Measurements from ENCODE around the gene TMEM169. TPM values are rescaled to one million over a fixed set of nuclear protein-coding genes. Genes with fewer than 3 reads are reported as not detected.

The TMEM169 gene
- total and polyA plus RNA-seq, 2 donors (not counting 1 experiment from before 2014, with no cell fraction given) = 0.28 to 0.84 TPM

- H3K4me3 ChIP-seq (ENCODE audit: control extremely low read depth in 1 of 5, extremely low read depth in 1 of 5, insufficient read depth in 1 of 5, low read depth in 2 of 5, low read length in 4 of 5) = no peak overlapping the region
- no peaks in the 10 kb centered on the region for H3K9me3 Mint-ChIP-seq (ENCODE audit: insufficient read depth)
- no peaks in the 10 kb centered on the region for H3K27me3 Mint-ChIP-seq
- intact Hi-C loops (cut with micrococcal nuclease) = no loop called here
- 97% methylated on average over 8 of the region's 12 CpGs for WGBS (ENCODE audit: insufficient coverage)
- H2AFZ ChIP-seq (ENCODE audit: insufficient read depth, low read depth, low read length, poor library complexity, severe bottlenecking) = no peak overlapping the region
- ChIA-PET POLR2A (interaction anchor here (0.6 kb wide), 2 partner anchors 9 to 101 kb away, joined by 5 read pairs; no protein-coding TSS in a partner anchor), CTCF (no interaction called here)
- TF ChIP-seq EZH2 (IDR thresholded peaks at IDR 0.05; ENCODE audit: borderline replicate concordance, insufficient read depth, low read depth, low read length, poor library complexity, severe bottlenecking) = no peak
- TF ChIP-seq CTCF (IDR thresholded peaks at IDR 0.05) = no peak
- no peaks in the 10 kb centered on the region for H3K27me3 ChIP-seq (replicated peaks in 1 of 4; ENCODE audit: control extremely low read depth in 1 of 4, control insufficient read depth in 3 of 4, insufficient read depth in 4 of 4, low read length in 3 of 4)
- H3K9ac ChIP-seq (ENCODE audit: low read length) = no peak overlapping the region
- H3K4me1 Mint-ChIP-seq = peaks cover 7% of the 10 kb centered on the region
- H3K4me1 ChIP-seq (ENCODE audit: control insufficient read depth in 2 of 2, insufficient read depth in 2 of 2, low read length in 2 of 2) = no peaks in the 10 kb centered on the region
- no peak overlapping the region for H3K27ac ChIP-seq (ENCODE audit: low read length in 2 of 2)
- H4K20me1 ChIP-seq (ENCODE audit: control insufficient read depth, insufficient read depth, low read length, poor library complexity, severe bottlenecking) = peaks cover 3% of the 10 kb centered on the region
- H3K4me3 Mint-ChIP-seq = no peak overlapping the region
- no peak overlapping the region for H3K27ac Mint-ChIP-seq
- no peak for DNase-seq
- no peak for ATAC-seq (ENCODE audit: low read depth)
- H3K36me3 ChIP-seq (replicated peaks in 1 of 2; ENCODE audit: control extremely low read depth in 1 of 2, control insufficient read depth in 1 of 2, extremely low read depth in 1 of 2, insufficient read depth in 2 of 2, low read length in 1 of 2) = peaks cover 0 to 6% of the 10 kb centered on the region in 2 experiments
- H3K4me2 ChIP-seq (replicated peaks; ENCODE audit: low read depth, low read length, poor library complexity, severe bottlenecking) = no peak overlapping the region
- peaks cover 0 to 4% (median 0%) of the 10 kb centered on the region in 3 donors for H3K9me3 ChIP-seq (ENCODE audit: control extremely low read depth in 1 of 3, control insufficient read depth in 2 of 3, insufficient read depth in 1 of 3, low read length in 2 of 3)
- H3K79me2 ChIP-seq (ENCODE audit: control insufficient read depth, insufficient read depth, low read length) = peaks cover 10% of the 10 kb centered on the region
Observed at GRCh38 chr2:216071111-216071851, 10.4 kb upstream of the TMEM169 start.

GRCh38 chr2:216072473-216072872 lies 9.2 kb upstream of the TMEM169 start:
- DNase-seq (no peak), ATAC-seq (ENCODE audit: low read depth) (no peak)
- intact Hi-C loops (cut with micrococcal nuclease) = no loop called here
- CTCF ChIA-PET = no interaction called here
- Mint-ChIP-seq H3K27ac (no peak overlapping the region), H3K9me3 (ENCODE audit: insufficient read depth) (no peaks in the 10 kb centered on the region), H3K27me3 (no peaks in the 10 kb centered on the region), H3K4me1 (peaks cover 7% of the 10 kb centered on the region), H3K4me3 (no peak overlapping the region)
- Histone ChIP-seq H3K4me1 (ENCODE audit: control insufficient read depth in 2 of 2, insufficient read depth in 2 of 2, low read length in 2 of 2) (no peaks in the 10 kb centered on the region), H4K20me1 (ENCODE audit: control insufficient read depth, insufficient read depth, low read length, poor library complexity, severe bottlenecking) (peaks cover 4% of the 10 kb centered on the region), H3K27ac (ENCODE audit: low read length in 2 of 2) (no peak overlapping the region), H3K9ac (ENCODE audit: low read length) (no peak overlapping the region), H3K9me3 (ENCODE audit: control extremely low read depth in 1 of 3, control insufficient read depth in 2 of 3, insufficient read depth in 1 of 3, low read length in 2 of 3) (peaks cover 0 to 4% (median 0%) of the 10 kb centered on the region in 3 donors), H3K79me2 (ENCODE audit: control insufficient read depth, insufficient read depth, low read length) (peaks cover 15% of the 10 kb centered on the region), H3K4me2 (replicated peaks; ENCODE audit: low read depth, low read length, poor library complexity, severe bottlenecking) (no peak overlapping the region), H3K36me3 (replicated peaks in 1 of 2; ENCODE audit: control extremely low read depth in 1 of 2, control insufficient read depth in 1 of 2, extremely low read depth in 1 of 2, insufficient read depth in 2 of 2, low read length in 1 of 2) (peaks cover 0 to 6% of the 10 kb centered on the region in 2 experiments), H3K4me3 (ENCODE audit: control extremely low read depth in 1 of 5, extremely low read depth in 1 of 5, insufficient read depth in 1 of 5, low read depth in 2 of 5, low read length in 4 of 5) (no peak overlapping the region), H3K27me3 (replicated peaks in 1 of 4; ENCODE audit: control extremely low read depth in 1 of 4, control insufficient read depth in 3 of 4, insufficient read depth in 4 of 4, low read length in 3 of 4) (no peaks in the 10 kb centered on the region), H2AFZ (ENCODE audit: insufficient read depth, low read depth, low read length, poor library complexity, severe bottlenecking) (no peak overlapping the region)
- POLR2A ChIA-PET = no interaction called here
- TF ChIP-seq EZH2 (IDR thresholded peaks at IDR 0.05; ENCODE audit: borderline replicate concordance, insufficient read depth, low read depth, low read length, poor library complexity, severe bottlenecking) = no peak
- no peak for TF ChIP-seq CTCF (IDR thresholded peaks at IDR 0.05)
